Smooth muscle cell (in vitro differentiated cells): ENCODE results near the gene MICAL1. TPM values are rescaled to one million over a fixed set of nuclear protein-coding genes. Genes with fewer than 3 reads are reported as not detected.

Experiments used
- DNase-seq: peaks from one replicate; lab custom pipeline; 2025; ENCODE audit not compliant: unreplicated experiment; lab: John Stamatoyannopoulos, UW
- H2AFZ ChIP-seq: fragments of 200-600 bp; sonication (generic); 2 replicates; pipeline ENCODE4 v1.6.0; 2016; ENCODE audit warnings: antibody characterized with exemption, low read depth, mild to moderate bottlenecking
- H3F3A ChIP-seq: fragments of 200-600 bp; sonication (generic); 2 replicates; pipeline ENCODE4 v1.6.0; 2017; ENCODE audit warnings: antibody characterized with exemption, low read depth
- H3K27ac ChIP-seq: fragments of 200-600 bp; sonication (generic); 2 replicates; pipeline ENCODE4 v1.5.1; 2016; ENCODE audit warnings: low read depth, mild to moderate bottlenecking
- H3K27me3 ChIP-seq: fragments of 200-600 bp; sonication (generic); 2 replicates; pipeline ENCODE4 v1.6.1; 2016; ENCODE audit warnings: low read depth, mild to moderate bottlenecking
- H3K36me3 ChIP-seq: fragments of 200-600 bp; sonication (generic); 2 replicates; pipeline ENCODE4 v1.5.1; 2016; ENCODE audit warnings: low read depth
- H3K4me1 ChIP-seq: fragments of 200-600 bp; sonication (generic); 2 replicates; pipeline ENCODE4 v1.5.1; 2016; ENCODE audit warnings: low read depth
- H3K4me2 ChIP-seq: fragments of 200-600 bp; sonication (generic); 2 replicates; pipeline ENCODE4 v1.6.0; 2016; ENCODE audit warnings: mild to moderate bottlenecking
- H3K4me3 ChIP-seq: fragments of 200-600 bp; sonication (generic); 2 replicates; pipeline ENCODE4 v1.5.1; 2016; ENCODE audit warnings: mild to moderate bottlenecking
- H3K79me2 ChIP-seq: fragments of 200-600 bp; sonication (generic); 2 replicates; pipeline ENCODE4 v1.6.0; 2016; ENCODE audit warnings: low read depth, mild to moderate bottlenecking
- H3K9ac ChIP-seq: fragments of 200-600 bp; sonication (generic); 2 replicates; pipeline ENCODE4 v1.6.0; 2016; ENCODE audit warnings: low read depth
- H3K9me3 ChIP-seq: fragments of 200-600 bp; sonication (generic); replicated peaks from 2 replicates; pipeline ENCODE4 v1.5.1; 2016; ENCODE audit warnings: low read depth
- H4K20me1 ChIP-seq: fragments of 200-600 bp; sonication (generic); 2 replicates; pipeline ENCODE4 v1.6.0; 2016; ENCODE audit warnings: low read depth
- WGBS: methylation state at CpG from one replicate; pipeline ENCODE4 v1.1.7; 2016; ENCODE audit warnings: low lambda C conversion rate; 5-methylcytosine and 5-hydroxymethylcytosine counted together
- polyA plus RNA-seq: library from polyadenylated mRNA; unstranded; fragments of >200 nt; fragmentation: Nextera tagmentation; extraction: Ambion mirVana; gene quantifications from 2 replicates; pipeline ENCODE4 v1.2.1, GENCODE V29; 2016
- total RNA-seq: library from RNA; depleted of rRNA; stranded (reverse); fragments of >200 nt; gene quantifications from 2 replicates; pipeline ENCODE4 v1.2.3, GENCODE V29; 2014
- TF ChIP-seq, protein P1 (sequence below): fragments of 200-600 bp; sonication (generic); IDR thresholded peaks from 2 replicates; pipeline ENCODE4 v1.5.1; 2017; ENCODE audit warnings: borderline replicate concordance, mild to moderate bottlenecking, antibody characterized with exemption; ENCODE audit not compliant: insufficient read depth, poor library complexity, severe bottlenecking

MICAL1 gene
- total and polyA plus RNA-seq, 2 experiments from 2014 or later = 13.3 to 20.8 TPM

- H3K27ac ChIP-seq = no peak overlapping the region
- TF ChIP-seq, protein P1, sequence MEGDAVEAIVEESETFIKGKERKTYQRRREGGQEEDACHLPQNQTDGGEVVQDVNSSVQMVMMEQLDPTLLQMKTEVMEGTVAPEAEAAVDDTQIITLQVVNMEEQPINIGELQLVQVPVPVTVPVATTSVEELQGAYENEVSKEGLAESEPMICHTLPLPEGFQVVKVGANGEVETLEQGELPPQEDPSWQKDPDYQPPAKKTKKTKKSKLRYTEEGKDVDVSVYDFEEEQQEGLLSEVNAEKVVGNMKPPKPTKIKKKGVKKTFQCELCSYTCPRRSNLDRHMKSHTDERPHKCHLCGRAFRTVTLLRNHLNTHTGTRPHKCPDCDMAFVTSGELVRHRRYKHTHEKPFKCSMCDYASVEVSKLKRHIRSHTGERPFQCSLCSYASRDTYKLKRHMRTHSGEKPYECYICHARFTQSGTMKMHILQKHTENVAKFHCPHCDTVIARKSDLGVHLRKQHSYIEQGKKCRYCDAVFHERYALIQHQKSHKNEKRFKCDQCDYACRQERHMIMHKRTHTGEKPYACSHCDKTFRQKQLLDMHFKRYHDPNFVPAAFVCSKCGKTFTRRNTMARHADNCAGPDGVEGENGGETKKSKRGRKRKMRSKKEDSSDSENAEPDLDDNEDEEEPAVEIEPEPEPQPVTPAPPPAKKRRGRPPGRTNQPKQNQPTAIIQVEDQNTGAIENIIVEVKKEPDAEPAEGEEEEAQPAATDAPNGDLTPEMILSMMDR = no peak
- no peaks in the 10 kb centered on the region for H3K36me3 ChIP-seq
- H3K79me2 ChIP-seq = no peaks in the 10 kb centered on the region
- no peaks in the 10 kb centered on the region for H3K27me3 ChIP-seq
- DNase-seq = no peak
- H3F3A ChIP-seq = no peaks in the 10 kb centered on the region
- H3K9me3 ChIP-seq = no peaks in the 10 kb centered on the region
- 89% methylated on average over 10 of the region's 10 CpGs for WGBS
- H3K4me3 ChIP-seq = no peak overlapping the region
- no peaks in the 10 kb centered on the region for H4K20me1 ChIP-seq
- no peak overlapping the region for H2AFZ ChIP-seq
- no peak overlapping the region for H3K9ac ChIP-seq
- H3K4me1 ChIP-seq = no peaks in the 10 kb centered on the region
- no peak overlapping the region for H3K4me2 ChIP-seq
Observed at GRCh38 chr6:109447087-109447486, 8.5 kb downstream of the MICAL1 start.

DNA sequence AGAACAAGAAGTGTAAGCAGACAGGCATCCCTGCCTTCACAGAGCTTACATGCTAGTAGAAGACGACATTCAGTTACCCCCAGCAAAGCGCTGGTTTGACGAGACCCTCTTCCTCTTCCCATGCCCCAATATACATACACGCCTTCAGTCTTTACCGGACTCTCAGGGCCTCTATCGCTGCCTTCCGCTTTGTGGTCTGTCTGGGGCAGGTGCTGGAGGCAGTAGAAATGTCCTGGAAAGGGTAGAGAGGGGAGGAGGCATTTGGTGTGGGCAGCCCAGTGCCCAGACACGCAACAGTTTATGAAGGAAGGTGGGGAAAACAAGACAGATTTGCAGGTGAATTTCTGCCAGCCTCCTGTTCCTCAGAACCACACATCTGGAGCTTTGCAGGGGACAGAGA lies 9.0 kb downstream of the MICAL1 start:
- 93% methylated on average over 8 of the region's 8 CpGs for WGBS
- H3K4me1 ChIP-seq = peaks cover 5% of the 10 kb centered on the region
- no peaks in the 10 kb centered on the region for H3K36me3 ChIP-seq

GRCh38 chr6:109446072-109446471 lies 9.5 kb downstream of the MICAL1 start:
- Histone ChIP-seq H4K20me1 (no peaks in the 10 kb centered on the region), H3F3A (no peaks in the 10 kb centered on the region), H3K4me1 (peaks cover 10% of the 10 kb centered on the region), H2AFZ (no peak overlapping the region), H3K9me3 (no peaks in the 10 kb centered on the region), H3K36me3 (no peaks in the 10 kb centered on the region), H3K27me3 (no peaks in the 10 kb centered on the region), H3K9ac (no peak overlapping the region), H3K4me3 (no peak overlapping the region), H3K4me2 (no peak overlapping the region), H3K27ac (no peak overlapping the region), H3K79me2 (no peaks in the 10 kb centered on the region)
- TF ChIP-seq, protein P1 = no peak
- no peak for DNase-seq
- WGBS = 97% methylated on average over 15 of the region's 15 CpGs

More for the DNA sequence above, 9.0 kb downstream of the MICAL1 start:
- Histone ChIP-seq H3K27me3 (no peaks in the 10 kb centered on the region), H3K79me2 (no peaks in the 10 kb centered on the region), H3K27ac (no peak overlapping the region), H3K4me2 (no peak overlapping the region), H4K20me1 (no peaks in the 10 kb centered on the region), H3K9ac (no peak overlapping the region), H2AFZ (no peak overlapping the region), H3K4me3 (no peak overlapping the region), H3F3A (no peaks in the 10 kb centered on the region), H3K9me3 (no peaks in the 10 kb centered on the region)
- TF ChIP-seq, protein P1 = no peak
- DNase-seq = no peak

GRCh38 chr6:109445382-109445781 lies 10.2 kb downstream of the MICAL1 start:
- Histone ChIP-seq H3K9me3 (no peaks in the 10 kb centered on the region), H3K4me1 (peaks cover 11% of the 10 kb centered on the region), H3K4me3 (no peak overlapping the region), H3K4me2 (no peak overlapping the region), H3K27me3 (no peaks in the 10 kb centered on the region), H4K20me1 (no peaks in the 10 kb centered on the region), H3K79me2 (no peaks in the 10 kb centered on the region), H3F3A (no peaks in the 10 kb centered on the region), H3K9ac (no peak overlapping the region), H3K27ac (no peak overlapping the region), H3K36me3 (no peaks in the 10 kb centered on the region), H2AFZ (no peak overlapping the region)
- TF ChIP-seq, protein P1 = no peak
- no peak for DNase-seq
- WGBS = 95% methylated on average over 9 of the region's 9 CpGs
